Karpas-422 (cell line): ENCODE measurements around the gene SLC22A9. TPM values are rescaled to one million over a fixed set of nuclear protein-coding genes. Genes with fewer than 3 reads are reported as not detected.
"Not testable (repeated sequence)": the region's sequence is repeated elsewhere in the genome, so short reads cannot be mapped to it uniquely, and the experiment has no call there.

ENCODE experiments used
- DNase-seq: peaks from one replicate; pipeline ENCODE4 v3.0.0-alpha.2; 2015
- H2AFZ ChIP-seq: fragments of 200-600 bp; sonication (generic); 2 replicates; pipeline ENCODE4 v1.6.1; 2014; ENCODE audit warnings: antibody characterized with exemption, low read length, mixed read lengths
- H3K27ac ChIP-seq: fragments of 200-600 bp; sonication (generic); 2 replicates; pipeline ENCODE4 v1.5.1; 2014; ENCODE audit warnings: mild to moderate bottlenecking, low read length, moderate library complexity
- H3K27me3 ChIP-seq: fragments of 200-600 bp; sonication (generic); 2 replicates; pipeline ENCODE4 v1.6.1; 2014; ENCODE audit warnings: low read length, mixed read lengths
- H3K36me3 ChIP-seq: fragments of 200-600 bp; sonication (generic); 2 replicates; pipeline ENCODE4 v1.6.1; 2014; ENCODE audit warnings: low read length, mixed read lengths; ENCODE audit not compliant: insufficient read depth
- H3K4me1 ChIP-seq: fragments of 200-600 bp; sonication (generic); 2 replicates; pipeline ENCODE4 v1.6.1; 2014; ENCODE audit warnings: mild to moderate bottlenecking, low read length, mixed read lengths
- H3K4me2 ChIP-seq: fragments of 200-600 bp; sonication (generic); 2 replicates; pipeline ENCODE4 v1.6.1; 2014; ENCODE audit warnings: low read length, low read depth, mild to moderate bottlenecking; ENCODE audit not compliant: poor library complexity, severe bottlenecking
- H3K4me3 ChIP-seq: fragments of 200-600 bp; sonication (generic); 2 replicates; pipeline ENCODE4 v1.5.1; 2014; ENCODE audit warnings: mild to moderate bottlenecking, antibody characterized with exemption, low read length, mixed read lengths
- H3K79me2 ChIP-seq: fragments of 200-600 bp; sonication (generic); 2 replicates; pipeline ENCODE4 v1.6.1; 2014; ENCODE audit warnings: mild to moderate bottlenecking, low read length, mixed read lengths
- H3K9ac ChIP-seq: fragments of 200-600 bp; sonication (generic); 2 replicates; pipeline ENCODE4 v1.6.0; 2014; ENCODE audit warnings: low read length
- H3K9me2 ChIP-seq: fragments of 200-600 bp; sonication (generic), shearing (Covaris generic); replicated peaks from 2 replicates; pipeline ENCODE4 v1.6.0; 2014; ENCODE audit warnings: mild to moderate bottlenecking, low read length, moderate library complexity; ENCODE audit not compliant: insufficient read depth
- H3K9me3 ChIP-seq: fragments of 300-700, 200-600 bp; sonication (generic); 2 replicates; pipeline ENCODE4 v1.6.1; 2014; ENCODE audit warnings: low read length, mixed read lengths
- H4K20me1 ChIP-seq: fragments of 200-600 bp; sonication (generic); 2 replicates; pipeline ENCODE4 v1.6.1; 2014; ENCODE audit warnings: mild to moderate bottlenecking, antibody characterized with exemption, low read length, low read depth; ENCODE audit not compliant: insufficient read depth
- total RNA-seq: library from RNA; depleted of rRNA; stranded (reverse); fragments of >200 nt; shearing (Covaris generic); gene quantifications from 2 replicates; pipeline ENCODE4 v1.2.3, GENCODE V29; 2014; ENCODE audit warnings: low replicate concordance

SLC22A9 gene
- total RNA-seq, 1 experiment from 2014 or later, result not detected

GRCh38 chr11:63427971-63428508, 58.5 kb downstream of the SLC22A9 start:
- Histone ChIP-seq H4K20me1 (no peaks in the 10 kb centered on the region), H3K4me3 (no peak overlapping the region), H3K36me3 (no peaks in the 10 kb centered on the region), H3K9me3 (no peaks in the 10 kb centered on the region), H3K79me2 (no peaks in the 10 kb centered on the region), H2AFZ (no peak overlapping the region), H3K4me1 (no peaks in the 10 kb centered on the region), H3K27me3 (no peaks in the 10 kb centered on the region), H3K9me2 (no peaks in the 10 kb centered on the region), H3K9ac (no peak overlapping the region), H3K4me2 (no peak overlapping the region), H3K27ac (no peak overlapping the region)
- DNase-seq, result no peak

GRCh38 chr11:63430731-63431130, 61.1 kb downstream of the SLC22A9 start:
- H3K9me2 ChIP-seq, H3K4me1 ChIP-seq, H3K4me2 ChIP-seq, DNase-seq, H3K36me3 ChIP-seq, H3K9me3 ChIP-seq, H4K20me1 ChIP-seq, H3K4me3 ChIP-seq, H3K79me2 ChIP-seq, H3K9ac ChIP-seq, H3K27ac ChIP-seq, H3K27me3 ChIP-seq, H2AFZ ChIP-seq: not testable (repeated sequence)

DNA sequence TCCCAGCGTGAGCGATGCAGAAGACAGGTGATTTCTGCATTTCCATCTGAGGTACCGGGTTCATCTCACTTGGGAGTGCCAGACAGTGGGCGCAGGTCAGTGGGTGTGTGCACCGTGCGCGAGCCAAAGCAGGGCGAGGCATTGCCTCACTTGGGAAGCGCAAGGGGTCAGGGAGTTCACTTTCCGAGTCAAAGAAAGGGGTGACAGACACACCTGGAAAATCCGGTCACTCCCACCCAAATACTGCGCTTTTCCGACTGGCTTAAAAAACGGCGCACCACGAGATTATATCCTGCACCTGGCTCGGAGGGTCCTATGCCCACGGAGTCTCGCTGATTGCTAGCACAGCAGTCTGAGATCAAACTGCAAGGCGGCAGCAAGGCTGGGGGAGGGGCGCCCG, 65.8 kb downstream of the SLC22A9 start:
- H3K4me2 ChIP-seq, H3K9me2 ChIP-seq, H4K20me1 ChIP-seq: not testable (repeated sequence)

GRCh38 chr11:63435831-63436230, 66.2 kb downstream of the SLC22A9 start:
- not testable (repeated sequence) for H3K27ac ChIP-seq, H3K4me2 ChIP-seq, H3K9me3 ChIP-seq, H3K79me2 ChIP-seq, H3K4me3 ChIP-seq, H3K36me3 ChIP-seq, H3K9me2 ChIP-seq, H4K20me1 ChIP-seq, H3K4me1 ChIP-seq, H3K27me3 ChIP-seq, H2AFZ ChIP-seq, DNase-seq, H3K9ac ChIP-seq

More for the DNA sequence above, 65.8 kb downstream of the SLC22A9 start:
- H3K9ac ChIP-seq, H3K79me2 ChIP-seq, H3K27me3 ChIP-seq, H3K4me3 ChIP-seq, H3K27ac ChIP-seq, H3K4me1 ChIP-seq, H3K36me3 ChIP-seq, H2AFZ ChIP-seq, H3K9me3 ChIP-seq, DNase-seq: not testable (repeated sequence)

DNA sequence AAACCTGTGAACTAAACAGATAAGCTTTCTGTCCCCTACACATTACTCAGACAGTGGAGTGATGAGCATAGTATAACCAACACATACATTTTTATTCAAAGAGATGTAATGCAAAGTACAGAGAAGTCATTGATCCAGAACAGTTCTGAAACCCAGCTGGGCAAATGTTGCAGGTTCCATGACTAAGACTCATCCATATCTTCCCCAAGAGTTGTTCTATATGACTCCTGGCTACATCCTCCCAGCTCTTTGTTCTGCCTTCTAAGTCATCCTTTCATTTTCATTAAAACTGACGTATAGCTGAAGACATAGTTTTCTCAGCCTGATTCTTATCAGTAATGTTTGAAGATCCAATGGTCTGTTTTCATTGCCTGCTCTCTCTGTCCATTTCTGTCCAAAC, 74.1 kb downstream of the SLC22A9 start:
- DNase-seq, result no peak
- Histone ChIP-seq H3K27me3 (no peaks in the 10 kb centered on the region), H3K9me3 (no peaks in the 10 kb centered on the region), H3K79me2 (no peaks in the 10 kb centered on the region), H3K4me3 (no peak overlapping the region), H3K9ac (no peak overlapping the region), H3K4me2 (no peak overlapping the region), H3K27ac (no peak overlapping the region), H2AFZ (no peak overlapping the region), H3K9me2 (no peaks in the 10 kb centered on the region), H4K20me1 (no peaks in the 10 kb centered on the region), H3K4me1 (no peaks in the 10 kb centered on the region), H3K36me3 (no peaks in the 10 kb centered on the region)

DNA sequence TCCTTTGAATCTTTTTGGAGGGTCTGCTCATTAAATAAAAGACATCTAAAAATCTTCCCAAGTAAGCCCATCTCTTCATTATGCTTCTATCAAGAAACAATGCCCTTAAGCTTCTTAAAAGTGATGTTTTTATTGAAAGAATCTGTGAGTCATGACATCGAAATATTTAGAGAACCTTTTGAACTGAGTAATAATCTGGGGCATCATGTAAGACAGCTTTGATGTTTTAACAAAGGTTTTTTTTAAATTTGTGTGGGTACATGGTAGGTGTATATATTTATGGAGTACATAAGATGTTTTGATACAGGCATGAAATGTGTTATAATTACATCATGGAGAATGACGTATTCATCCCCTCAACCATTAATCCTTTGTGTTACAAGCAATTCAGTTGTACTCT, 74.6 kb downstream of the SLC22A9 start:
- Histone ChIP-seq H2AFZ (no peak overlapping the region), H3K9me2 (no peaks in the 10 kb centered on the region), H3K36me3 (no peaks in the 10 kb centered on the region), H3K27me3 (no peaks in the 10 kb centered on the region), H3K4me1 (no peaks in the 10 kb centered on the region), H3K9ac (no peak overlapping the region), H4K20me1 (no peaks in the 10 kb centered on the region), H3K27ac (no peak overlapping the region), H3K79me2 (no peaks in the 10 kb centered on the region), H3K4me3 (no peak overlapping the region), H3K4me2 (no peak overlapping the region), H3K9me3 (no peaks in the 10 kb centered on the region)
- DNase-seq, result no peak

DNA sequence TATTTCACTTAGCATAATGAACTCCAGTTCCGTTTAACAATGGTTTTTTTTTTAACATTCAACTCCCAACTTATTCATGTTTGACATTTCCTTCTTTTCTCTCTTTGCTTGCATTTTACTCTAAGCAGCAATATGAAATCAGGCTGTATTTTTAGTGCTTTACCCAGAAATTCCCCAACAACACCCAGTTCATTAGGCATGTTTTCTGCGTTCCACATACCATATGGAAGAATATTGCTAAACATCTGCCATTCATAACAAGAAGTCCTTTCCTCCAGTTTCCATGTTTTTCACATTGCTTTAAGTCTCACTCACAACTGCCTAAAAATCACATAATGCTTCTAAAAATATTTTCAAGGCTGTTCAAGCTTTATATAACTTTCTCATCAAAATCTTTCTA, 75.5 kb downstream of the SLC22A9 start:
- Histone ChIP-seq H2AFZ (no peak overlapping the region), H3K9ac (no peak overlapping the region), H3K9me2 (no peaks in the 10 kb centered on the region), H4K20me1 (no peaks in the 10 kb centered on the region), H3K36me3 (no peaks in the 10 kb centered on the region), H3K79me2 (no peaks in the 10 kb centered on the region), H3K27ac (no peak overlapping the region), H3K4me3 (no peak overlapping the region), H3K4me2 (no peak overlapping the region), H3K9me3 (no peaks in the 10 kb centered on the region), H3K4me1 (no peaks in the 10 kb centered on the region), H3K27me3 (no peaks in the 10 kb centered on the region)
- DNase-seq, result no peak

GRCh38 chr11:63445720-63446119, 76.1 kb downstream of the SLC22A9 start:
- no peaks in the 10 kb centered on the region for H3K27me3 ChIP-seq
- DNase-seq, result no peak
- no peak overlapping the region for H3K27ac ChIP-seq
- no peak overlapping the region for H3K4me2 ChIP-seq
- H3K79me2 ChIP-seq, result no peaks in the 10 kb centered on the region
- no peaks in the 10 kb centered on the region for H3K9me2 ChIP-seq
- no peak overlapping the region for H3K4me3 ChIP-seq
- no peaks in the 10 kb centered on the region for H3K36me3 ChIP-seq
- no peaks in the 10 kb centered on the region for H4K20me1 ChIP-seq
- H3K4me1 ChIP-seq, result no peaks in the 10 kb centered on the region
- no peak overlapping the region for H3K9ac ChIP-seq
- H3K9me3 ChIP-seq, result no peaks in the 10 kb centered on the region
- H2AFZ ChIP-seq, result no peak overlapping the region

- Histone ChIP-seq H3K27me3 (no peaks in the 10 kb centered on the region), H3K36me3 (no peaks in the 10 kb centered on the region), H3K4me2 (no peak overlapping the region), H3K4me3 (no peak overlapping the region), H2AFZ (no peak overlapping the region), H3K9me3 (no peaks in the 10 kb centered on the region), H3K9ac (no peak overlapping the region), H3K9me2 (no peaks in the 10 kb centered on the region), H3K79me2 (no peaks in the 10 kb centered on the region), H3K27ac (no peak overlapping the region), H4K20me1 (no peaks in the 10 kb centered on the region), H3K4me1 (no peaks in the 10 kb centered on the region)
- no peak for DNase-seq
These were observed 79.1 kb downstream of the SLC22A9 start for GRCh38 chr11:63448646-63449045.
